Adrenal gland (tissue), 5 donors: ENCODE measurements around the gene RYR1.

Source experiments
- POLR2A ChIP-seq, 2 donors: fragments of 450-650 bp; IDR thresholded peaks; one replicate each; pipeline ENCODE4 v1.6.1; 2017; ENCODE audit warnings: antibody characterized with exemption in 2 of 2, mild to moderate bottlenecking in 2 of 2, moderate library complexity in 1 of 2
- TF ChIP-seq, protein P1 (sequence below), 6 experiments: fragments of 450-650 bp in 4 of 6; fragments of 200-600 bp in 2 of 6; sonication (generic) in 1 of 6; IDR thresholded peaks; 1 replicate in 5 of 6; 2 replicates in 1 of 6; pipeline versions ENCODE4 v1.5.1 to v1.8.0; 2016 to 2021; ENCODE audit warnings: antibody characterized with exemption in 6 of 6, mild to moderate bottlenecking in 2 of 6, moderate library complexity in 1 of 6
- donor health status: DM: no; HTN: no; CAD: no.

DNA sequence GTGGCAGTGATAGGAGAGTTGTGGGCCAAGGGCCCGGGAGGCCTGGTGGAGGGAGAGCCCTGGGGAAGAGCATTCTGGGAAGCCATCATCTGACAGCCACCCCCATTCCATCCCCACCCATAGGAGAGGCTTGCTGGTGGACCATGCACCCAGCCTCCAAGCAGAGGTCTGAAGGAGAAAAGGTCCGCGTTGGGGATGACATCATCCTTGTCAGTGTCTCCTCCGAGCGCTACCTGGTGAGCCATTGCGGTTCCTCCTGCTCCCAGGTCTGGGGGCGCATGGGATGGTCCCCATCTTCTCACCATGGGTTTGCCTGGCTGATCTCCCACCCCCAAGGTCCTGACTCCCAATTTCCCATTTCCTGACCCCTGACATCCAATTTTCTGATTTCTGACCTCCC is 10.5 kb downstream of the RYR1 start:
- TF ChIP-seq, protein P1, sequence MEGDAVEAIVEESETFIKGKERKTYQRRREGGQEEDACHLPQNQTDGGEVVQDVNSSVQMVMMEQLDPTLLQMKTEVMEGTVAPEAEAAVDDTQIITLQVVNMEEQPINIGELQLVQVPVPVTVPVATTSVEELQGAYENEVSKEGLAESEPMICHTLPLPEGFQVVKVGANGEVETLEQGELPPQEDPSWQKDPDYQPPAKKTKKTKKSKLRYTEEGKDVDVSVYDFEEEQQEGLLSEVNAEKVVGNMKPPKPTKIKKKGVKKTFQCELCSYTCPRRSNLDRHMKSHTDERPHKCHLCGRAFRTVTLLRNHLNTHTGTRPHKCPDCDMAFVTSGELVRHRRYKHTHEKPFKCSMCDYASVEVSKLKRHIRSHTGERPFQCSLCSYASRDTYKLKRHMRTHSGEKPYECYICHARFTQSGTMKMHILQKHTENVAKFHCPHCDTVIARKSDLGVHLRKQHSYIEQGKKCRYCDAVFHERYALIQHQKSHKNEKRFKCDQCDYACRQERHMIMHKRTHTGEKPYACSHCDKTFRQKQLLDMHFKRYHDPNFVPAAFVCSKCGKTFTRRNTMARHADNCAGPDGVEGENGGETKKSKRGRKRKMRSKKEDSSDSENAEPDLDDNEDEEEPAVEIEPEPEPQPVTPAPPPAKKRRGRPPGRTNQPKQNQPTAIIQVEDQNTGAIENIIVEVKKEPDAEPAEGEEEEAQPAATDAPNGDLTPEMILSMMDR (IDR thresholded peaks at IDR 0.05) = no peak
- TF ChIP-seq POLR2A (IDR thresholded peaks at IDR 0.05) = no peak
